ENCODE measurements around the gene MAPKAP1.

DNA sequence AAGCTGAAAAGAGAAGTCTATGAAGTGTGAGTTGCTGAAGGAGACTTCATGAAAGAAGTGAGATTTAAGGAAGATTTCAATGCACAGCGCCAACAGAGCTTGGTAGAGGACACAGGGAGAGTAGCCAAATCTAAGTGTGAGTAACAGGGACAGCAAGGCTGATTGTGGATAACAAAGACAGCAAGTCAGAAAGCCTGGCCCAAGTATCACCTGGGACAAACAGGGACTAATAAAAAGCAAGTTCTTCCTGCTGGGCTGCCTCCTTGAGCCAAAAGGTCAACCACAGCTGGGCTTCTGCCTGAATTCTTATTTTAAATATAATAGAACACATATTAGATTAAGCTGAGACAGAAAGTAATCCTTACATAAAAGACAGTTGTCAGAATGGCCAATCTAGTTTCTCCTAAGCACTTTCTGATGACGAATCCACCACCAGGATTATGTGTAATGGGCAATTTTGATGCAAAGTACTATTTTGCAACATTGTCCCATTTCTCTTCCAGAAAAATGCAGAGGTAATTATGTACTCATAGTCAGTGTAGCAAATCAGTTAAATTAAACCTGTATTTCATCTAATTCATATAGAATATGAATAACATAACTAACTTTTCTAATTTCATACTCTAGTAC lies 73.8 kb downstream of the MAPKAP1 start:
- TF ChIP-seq, protein P1, sequence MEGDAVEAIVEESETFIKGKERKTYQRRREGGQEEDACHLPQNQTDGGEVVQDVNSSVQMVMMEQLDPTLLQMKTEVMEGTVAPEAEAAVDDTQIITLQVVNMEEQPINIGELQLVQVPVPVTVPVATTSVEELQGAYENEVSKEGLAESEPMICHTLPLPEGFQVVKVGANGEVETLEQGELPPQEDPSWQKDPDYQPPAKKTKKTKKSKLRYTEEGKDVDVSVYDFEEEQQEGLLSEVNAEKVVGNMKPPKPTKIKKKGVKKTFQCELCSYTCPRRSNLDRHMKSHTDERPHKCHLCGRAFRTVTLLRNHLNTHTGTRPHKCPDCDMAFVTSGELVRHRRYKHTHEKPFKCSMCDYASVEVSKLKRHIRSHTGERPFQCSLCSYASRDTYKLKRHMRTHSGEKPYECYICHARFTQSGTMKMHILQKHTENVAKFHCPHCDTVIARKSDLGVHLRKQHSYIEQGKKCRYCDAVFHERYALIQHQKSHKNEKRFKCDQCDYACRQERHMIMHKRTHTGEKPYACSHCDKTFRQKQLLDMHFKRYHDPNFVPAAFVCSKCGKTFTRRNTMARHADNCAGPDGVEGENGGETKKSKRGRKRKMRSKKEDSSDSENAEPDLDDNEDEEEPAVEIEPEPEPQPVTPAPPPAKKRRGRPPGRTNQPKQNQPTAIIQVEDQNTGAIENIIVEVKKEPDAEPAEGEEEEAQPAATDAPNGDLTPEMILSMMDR (IDR thresholded peaks at IDR 0.05; ENCODE audit: poor library complexity, severe bottlenecking): no peak
- no peak for TF ChIP-seq POLR2AphosphoS5 (IDR thresholded peaks at IDR 0.05)
